Measurements from ENCODE around the gene TEAD3.

Gene TEAD3

GRCh38 chr6:35512006-35512405, 15.1 kb upstream of the TEAD3 start:
- no peak for DNase-seq

GRCh38 chr6:35511562-35511941, 14.7 kb upstream of the TEAD3 start:
- no peak for DNase-seq

- DNase-seq, result no peak
These were observed 14.2 kb upstream of the TEAD3 start for GRCh38 chr6:35510916-35511561.

- no peak for DNase-seq
These were observed 11.7 kb upstream of the TEAD3 start for GRCh38 chr6:35508542-35508941.

GRCh38 chr6:35508027-35508426, 11.1 kb upstream of the TEAD3 start:
- DNase-seq, result no peak

GRCh38 chr6:35507221-35507620, 10.3 kb upstream of the TEAD3 start:
- DNase-seq, result no peak

GRCh38 chr6:35506536-35506935, 9.7 kb upstream of the TEAD3 start:
- no peak for DNase-seq

GRCh38 chr6:35505999-35506412, 9.1 kb upstream of the TEAD3 start:
- no peak for DNase-seq

- DNase-seq, result no peak
These were observed 6.7 kb upstream of the TEAD3 start for GRCh38 chr6:35503534-35503933.

- no peak for DNase-seq
These were observed 4.9 kb upstream of the TEAD3 start for GRCh38 chr6:35501784-35502183.

- DNase-seq, result peak; percentile 73
These were observed 3.9 kb upstream of the TEAD3 start for GRCh38 chr6:35500782-35501181.

- DNase-seq, result no peak
These were observed 2.5 kb upstream of the TEAD3 start for GRCh38 chr6:35499372-35499771.

- DNase-seq, result peak; percentile 47
These were observed 1.7 kb upstream of the TEAD3 start for GRCh38 chr6:35498422-35499067.

- peak; percentile 98 for DNase-seq
These were observed 917 bp upstream of the TEAD3 start for GRCh38 chr6:35497571-35498421.

- DNase-seq, result peak; percentile 29
These were observed 641 bp downstream of the TEAD3 start for GRCh38 chr6:35496036-35496840.

GRCh38 chr6:35495258-35496035, 1.4 kb downstream of the TEAD3 start:
- peak; percentile 46 for DNase-seq

GRCh38 chr6:35494161-35494563, 2.7 kb downstream of the TEAD3 start:
- DNase-seq, result peak; percentile 47

- no peak for DNase-seq
These were observed 3.4 kb downstream of the TEAD3 start for GRCh38 chr6:35493307-35493983.

- DNase-seq, result no peak
These were observed 4.0 kb downstream of the TEAD3 start for GRCh38 chr6:35492974-35493284.

- DNase-seq, result no peak
These were observed 4.5 kb downstream of the TEAD3 start for GRCh38 chr6:35492258-35492973.

Measured in HCEC 1CT (cell line).